IMR-90 (cell line): ENCODE results near the gene GMCL2. TPM values are rescaled to one million over a fixed set of nuclear protein-coding genes. Genes with fewer than 3 reads are reported as not detected.
"Not testable (repeated sequence)": the region's sequence is repeated elsewhere in the genome, so short reads cannot be mapped to it uniquely, and the experiment has no call there.

Experiments
- ATAC-seq: fragments of 200-7000 bp; cut with Tn5 transposase; 2 replicates; pipeline ENCODE4 v1.9.1; 2020; ENCODE audit warnings: low read depth, mild to moderate bottlenecking, moderate library complexity
- BruUV-seq: library from RNA; stranded (reverse); fragments of 400-500 nt; replicated peaks from 2 replicates; lab custom pipeline; 2021; lab: Mats Ljungman, UMichigan
- CTCF ChIA-PET: fragments of 300-600 bp; formaldehyde crosslinking; extraction: SDS; loops from one replicate; lab custom pipeline; 2021; ENCODE audit warnings: antibody characterized with exemption; lab: Yijun Ruan, JAX
- POLR2A ChIA-PET: fragments of 300-600 bp; sonication (Branson Sonifier 250); formaldehyde crosslinking; loops from one replicate; lab custom pipeline; 2022; ENCODE audit warnings: antibody characterized with exemption; ENCODE audit not compliant: unreplicated experiment; lab: Charles Lee
- DNase-seq: peaks from one replicate; pipeline ENCODE4 v3.0.0; 2013
- H2AFZ ChIP-seq: replicated peaks from 2 replicates; pipeline ENCODE3; 2013; ENCODE audit warnings: low read length, mild to moderate bottlenecking; ENCODE audit not compliant: poor library complexity
- H2AK5ac ChIP-seq: 2 replicates; pipeline ENCODE4 v1.6.1; 2013; ENCODE audit warnings: low read depth, low read length, inconsistent platforms
- H2AK9ac ChIP-seq: replicated peaks from 2 replicates; pipeline ENCODE3; 2013; ENCODE audit warnings: mild to moderate bottlenecking, low read depth, low read length, moderate library complexity; ENCODE audit not compliant: poor library complexity
- H2BK120ac ChIP-seq: 2 replicates; pipeline ENCODE4 v1.6.1; 2013; ENCODE audit warnings: low read depth, low read length, inconsistent platforms
- H2BK15ac ChIP-seq: 3 replicates; pipeline ENCODE4 v1.6.1; 2013; ENCODE audit warnings: low read depth, low read length, inconsistent platforms
- H2BK20ac ChIP-seq: 2 replicates; pipeline ENCODE4 v1.6.1; 2013; ENCODE audit warnings: low read depth, mild to moderate bottlenecking, inconsistent platforms, low read length, moderate library complexity
- H2BK5ac ChIP-seq: 2 replicates; pipeline ENCODE4 v1.6.1; 2013; ENCODE audit warnings: mild to moderate bottlenecking, low read depth, low read length, inconsistent platforms; ENCODE audit not compliant: poor library complexity, severe bottlenecking
- H3K14ac ChIP-seq: replicated peaks from 2 replicates; pipeline ENCODE4 v1.6.1; 2013; ENCODE audit warnings: low read depth, low read length, inconsistent platforms
- H3K18ac ChIP-seq: 2 replicates; pipeline ENCODE4 v1.6.1; 2013; ENCODE audit warnings: low read depth, low read length, control low read depth
- H3K23ac ChIP-seq: 2 replicates; pipeline ENCODE4 v1.6.1; 2013; ENCODE audit warnings: low read depth, low read length, inconsistent platforms
- H3K27ac ChIP-seq: 2 replicates; pipeline ENCODE4 v1.5.1; 2013; ENCODE audit warnings: mild to moderate bottlenecking, control low read depth, low read length; ENCODE audit not compliant: insufficient read depth
- H3K27me3 ChIP-seq: 2 replicates; pipeline ENCODE4 v1.6.1; 2013; ENCODE audit warnings: low read length; ENCODE audit not compliant: control insufficient read depth, insufficient read depth
- H3K36me3 ChIP-seq: 2 replicates; pipeline ENCODE4 v1.6.1; 2013; ENCODE audit warnings: low read length, mixed read lengths; ENCODE audit not compliant: control insufficient read depth, insufficient read depth
- H3K4ac ChIP-seq: 2 replicates; pipeline ENCODE4 v1.6.1; 2013; ENCODE audit warnings: low read depth, low read length, inconsistent platforms
- H3K4me1 ChIP-seq: 2 replicates; pipeline ENCODE4 v1.6.1; 2013; ENCODE audit warnings: low read length, mixed read lengths; ENCODE audit not compliant: control insufficient read depth, insufficient read depth
- H3K4me2 ChIP-seq: 2 replicates; pipeline ENCODE4 v1.6.1; 2013; ENCODE audit warnings: low read depth, mild to moderate bottlenecking, control low read depth, low read length, moderate library complexity
- H3K4me3 ChIP-seq: 2 replicates; pipeline ENCODE4 v1.5.1; 2013; ENCODE audit warnings: low read depth, mild to moderate bottlenecking, control low read depth, low read length, moderate library complexity; ENCODE audit not compliant: insufficient read depth
- H3K56ac ChIP-seq: 2 replicates; pipeline ENCODE4 v1.6.1; 2013; ENCODE audit warnings: low read length, inconsistent platforms; ENCODE audit not compliant: insufficient read depth; ENCODE audit errors: extremely low read depth
- H3K79me1 ChIP-seq, 2 experiments: 2 replicates each; pipeline ENCODE4 v1.6.1; 2013; ENCODE audit warnings: low read length in 2 of 2, inconsistent platforms in 1 of 2, low read depth in 1 of 2
- H3K9ac ChIP-seq: 2 replicates; pipeline ENCODE4 v1.6.1; 2013; ENCODE audit warnings: low read depth, low read length, control low read depth
- H3K9me1 ChIP-seq: 2 replicates; pipeline ENCODE4 v1.6.1; 2013; ENCODE audit warnings: low read length, inconsistent platforms; ENCODE audit not compliant: insufficient read depth
- H3K9me3 ChIP-seq: 2 replicates; pipeline ENCODE4 v1.6.1; 2013; ENCODE audit warnings: low read length; ENCODE audit not compliant: control insufficient read depth, insufficient read depth
- H4K20me1 ChIP-seq: 2 replicates; pipeline ENCODE4 v1.6.1; 2013; ENCODE audit warnings: low read length, inconsistent platforms; ENCODE audit not compliant: insufficient read depth
- H4K5ac ChIP-seq: 2 replicates; pipeline ENCODE4 v1.6.1; 2013; ENCODE audit warnings: mild to moderate bottlenecking, low read depth, low read length, control low read depth
- H4K8ac ChIP-seq, 2 experiments: 2 replicates each; pipeline ENCODE4 v1.6.1; 2013; ENCODE audit warnings: low read depth in 2 of 2, low read length in 2 of 2, control low read depth in 1 of 2, inconsistent platforms in 1 of 2
- H4K91ac ChIP-seq: 2 replicates; pipeline ENCODE4 v1.6.1; 2013; ENCODE audit warnings: low read depth, low read length, inconsistent platforms; ENCODE audit not compliant: insufficient read depth
- BHLHE40 ChIP-seq: fragments of 150-350 bp; IDR thresholded peaks from 2 replicates; pipeline ENCODE4 v1.6.1; 2016; ENCODE audit warnings: mild to moderate bottlenecking, low read depth, low read length
- MAZ ChIP-seq: IDR thresholded peaks from 2 replicates; pipeline ENCODE4 v1.6.1; 2012; ENCODE audit warnings: low read depth, mild to moderate bottlenecking, low read length, improper control_type of control experiment, moderate library complexity, borderline replicate concordance
- NFE2L2 ChIP-seq: fragments of 150-350 bp; IDR thresholded peaks from 2 replicates; pipeline ENCODE4 v1.6.1; 2016; ENCODE audit warnings: low read depth, mild to moderate bottlenecking, low read length
- RAD21 ChIP-seq: IDR thresholded peaks from 2 replicates; pipeline ENCODE4 v1.6.1; 2012; ENCODE audit warnings: low read length, improper control_type of control experiment
- RCOR1 ChIP-seq: IDR thresholded peaks from 2 replicates; pipeline ENCODE4 v1.6.1; 2012; ENCODE audit warnings: mild to moderate bottlenecking, low read length, improper control_type of control experiment; ENCODE audit not compliant: insufficient replicate concordance
- RFX5 ChIP-seq: IDR thresholded peaks from 2 replicates; pipeline ENCODE4 v1.8.0; 2012; ENCODE audit warnings: low read depth, mild to moderate bottlenecking, low read length, moderate library complexity
- SMC3 ChIP-seq: fragments of 150-350 bp; IDR thresholded peaks from 2 replicates; pipeline ENCODE4 v1.6.1; 2016; ENCODE audit warnings: low read depth, mild to moderate bottlenecking, antibody characterized with exemption, low read length, moderate library complexity
- WGBS, 2 experiments: methylation state at CpG; one replicate each; pipeline versions ENCODE4 v1.1.5 to v1.1.7; 2013; ENCODE audit warnings: missing lambda C conversion rate in 2 of 2; ENCODE audit not compliant: insufficient read length in 1 of 2; ENCODE audit errors: extremely low coverage in 2 of 2; 5-methylcytosine and 5-hydroxymethylcytosine counted together
- dilution Hi-C: fragments of 300-500 bp; cut with HindIII; formaldehyde crosslinking; loops from one replicate; pipeline ENCODE4 v1.14.3; 2018; ENCODE audit warnings: low sequenced_read_pairs; ENCODE audit not compliant: unreplicated experiment
- in situ Hi-C: fragments of 300-500 bp; cut with MboI; formaldehyde crosslinking; loops from 3 replicates; pipeline ENCODE4 v1.14.3; 2019; ENCODE audit warnings: low sequenced_read_pairs, inconsistent platforms, mixed read lengths
- intact Hi-C: fragments of 100-400 bp; cut with micrococcal nuclease; formaldehyde crosslinking; loops from 2 replicates; pipeline ENCODE4 v1.10.0; 2022
- polyA plus RNA-seq, 3 experiments: library from polyadenylated mRNA; depleted of rRNA; stranded (reverse); fragments of >200 nt; gene quantifications; 2 replicates each; pipeline ENCODE4 v1.2.3, GENCODE V29; 2012; ENCODE audit warnings: low replicate concordance in 1 of 3
- total RNA-seq: library from RNA; depleted of rRNA; stranded (reverse); fragments of >200 nt; gene quantifications from 2 replicates; pipeline ENCODE4 v1.2.3, GENCODE V29; 2012
- TF ChIP-seq, protein P1 (sequence below): conservative IDR thresholded peaks from 2 replicates; pipeline ENCODE4 v1.5.1; 2012; ENCODE audit warnings: mild to moderate bottlenecking, low read depth, low read length, improper control_type of control experiment

GMCL2 gene
- total and polyA plus RNA-seq, 2 of the 4 experiments (the other 2 are of a cell fraction) = not detected

DNA sequence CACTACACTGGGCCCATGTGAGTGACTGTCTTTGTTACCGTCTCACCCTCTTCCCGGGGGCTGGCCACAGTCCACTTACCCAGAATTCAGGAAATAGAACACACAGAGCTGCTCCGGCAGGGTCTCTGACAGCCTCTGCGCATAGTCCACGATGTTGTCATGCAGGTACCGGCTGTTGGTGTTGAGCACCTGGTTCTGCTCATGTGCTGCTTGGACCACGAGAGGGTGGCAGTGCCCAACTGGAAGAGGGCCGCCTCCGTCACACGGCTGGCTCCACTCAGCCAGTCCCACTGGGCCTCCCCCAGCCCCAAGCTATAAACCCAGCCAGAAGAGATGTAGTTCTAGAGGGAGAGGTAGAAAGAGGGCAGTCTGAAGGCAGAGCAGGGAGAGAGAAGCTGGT, 42.7 kb upstream of the GMCL2 start:
- Histone ChIP-seq H3K9me1 (peaks cover 18% of the 10 kb centered on the region), H3K18ac (no peak overlapping the region), H3K4me2 (no peak overlapping the region), H3K9ac (no peak overlapping the region), H3K14ac (no peak overlapping the region), H2AK9ac (no peak overlapping the region), H3K27ac (no peak overlapping the region), H3K79me1 (peaks cover 21 to 57% of the 10 kb centered on the region in 2 experiments), H2BK5ac (no peak overlapping the region), H3K56ac (no peak overlapping the region), H4K20me1 (peaks cover 6% of the 10 kb centered on the region; the same call in 1 of the 2 replicates), H4K5ac (no peak overlapping the region), H3K36me3 (peaks cover 36% of the 10 kb centered on the region), H3K4me3 (no peak overlapping the region), H2BK20ac (no peak overlapping the region), H2BK120ac (no peak overlapping the region), H3K4ac (no peak overlapping the region), H3K9me3 (0 out of 2 replicates have a peak, but pooled peaks cover 2% of the 10 kb centered on the region), H2BK15ac (no peak overlapping the region), H2AFZ (no peak overlapping the region), H2AK5ac (no peak overlapping the region), H4K91ac (no peak overlapping the region), H3K27me3 (no peaks in the 10 kb centered on the region), H3K23ac (no peak overlapping the region), H4K8ac (no peak overlapping the region), H3K4me1 (peaks cover 9% of the 10 kb centered on the region)
- TF ChIP-seq, protein P1, sequence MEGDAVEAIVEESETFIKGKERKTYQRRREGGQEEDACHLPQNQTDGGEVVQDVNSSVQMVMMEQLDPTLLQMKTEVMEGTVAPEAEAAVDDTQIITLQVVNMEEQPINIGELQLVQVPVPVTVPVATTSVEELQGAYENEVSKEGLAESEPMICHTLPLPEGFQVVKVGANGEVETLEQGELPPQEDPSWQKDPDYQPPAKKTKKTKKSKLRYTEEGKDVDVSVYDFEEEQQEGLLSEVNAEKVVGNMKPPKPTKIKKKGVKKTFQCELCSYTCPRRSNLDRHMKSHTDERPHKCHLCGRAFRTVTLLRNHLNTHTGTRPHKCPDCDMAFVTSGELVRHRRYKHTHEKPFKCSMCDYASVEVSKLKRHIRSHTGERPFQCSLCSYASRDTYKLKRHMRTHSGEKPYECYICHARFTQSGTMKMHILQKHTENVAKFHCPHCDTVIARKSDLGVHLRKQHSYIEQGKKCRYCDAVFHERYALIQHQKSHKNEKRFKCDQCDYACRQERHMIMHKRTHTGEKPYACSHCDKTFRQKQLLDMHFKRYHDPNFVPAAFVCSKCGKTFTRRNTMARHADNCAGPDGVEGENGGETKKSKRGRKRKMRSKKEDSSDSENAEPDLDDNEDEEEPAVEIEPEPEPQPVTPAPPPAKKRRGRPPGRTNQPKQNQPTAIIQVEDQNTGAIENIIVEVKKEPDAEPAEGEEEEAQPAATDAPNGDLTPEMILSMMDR = no peak
- TF ChIP-seq RCOR1 (no peak), SMC3 (no peak), MAZ (no peak), RAD21 (no peak), NFE2L2 (no peak), RFX5 (no peak), BHLHE40 (no peak)
- in situ Hi-C loops = no loop called here
- POLR2A ChIA-PET = no interaction called here
- intact Hi-C loops = loop anchor here (5.0 kb wide), 1 partner anchor 397 kb away; the partner anchor contains the start of gene CLK4
- BruUV-seq = no TSS peak
- WGBS, 2 experiments = 88% methylated on average over 3 of the region's 10 CpGs; no CpG with 5 or more reads in 1 of the 2 experiments
- CTCF ChIA-PET = no interaction called here
- DNase-seq (no peak), ATAC-seq (no peak)
- dilution Hi-C loops = no loop called here

GRCh38 chr5:178229111-178229510, 41.9 kb upstream of the GMCL2 start:
- H2AK9ac ChIP-seq, H4K20me1 ChIP-seq, H3K14ac ChIP-seq, in situ Hi-C loops, H4K5ac ChIP-seq, H3K4me2 ChIP-seq, dilution Hi-C loops, H3K27me3 ChIP-seq, H3K4ac ChIP-seq, intact Hi-C loops, H4K91ac ChIP-seq, H4K8ac ChIP-seq, H2BK120ac ChIP-seq, H3K4me1 ChIP-seq, DNase-seq, ATAC-seq, H2AK5ac ChIP-seq, H3K18ac ChIP-seq, H2AFZ ChIP-seq, H2BK15ac ChIP-seq, CTCF ChIA-PET, H3K4me3 ChIP-seq, H3K23ac ChIP-seq, POLR2A ChIA-PET, H2BK20ac ChIP-seq, H2BK5ac ChIP-seq, H3K9me3 ChIP-seq, H3K56ac ChIP-seq, BruUV-seq, H3K27ac ChIP-seq, H3K9ac ChIP-seq: not testable (repeated sequence)
- peaks cover 21 to 64% of the 10 kb centered on the region in 2 experiments for H3K79me1 ChIP-seq
- H3K36me3 ChIP-seq = peaks cover 41% of the 10 kb centered on the region
- 80% methylated on average over 4 of the region's 13 CpGs; no CpG with 5 or more reads in 1 of the 2 experiments for WGBS, 2 experiments
- peaks cover 23% of the 10 kb centered on the region for H3K9me1 ChIP-seq
